HepG2 (cell line): ENCODE results near the gene SLC25A17. TPM values are rescaled to one million over a fixed set of nuclear protein-coding genes. Genes with fewer than 3 reads are reported as not detected.
A peak's percentile ranks its signal among the peaks of the same experiment; 100 is the strongest.

Experiments used
- ATAC-seq: fragments of 200-7000 bp; cut with Tn5 transposase; 3 replicates; pipeline ENCODE4 v1.9.1; 2020; ENCODE audit warnings: mild to moderate bottlenecking, moderate library complexity
- BruUV-seq: library from RNA; stranded (reverse); fragments of 400-500 nt; replicated peaks from 2 replicates; lab custom pipeline; 2021; lab: Mats Ljungman, UMichigan
- CTCF ChIA-PET: fragments of 300-600 bp; formaldehyde crosslinking; extraction: SDS; loops from one replicate; lab custom pipeline; 2021; ENCODE audit warnings: low total read pairs, inconsistent platforms, low intra/inter-chr PET ratio; lab: Yijun Ruan, JAX
- POLR2A ChIA-PET: fragments of 350-600 bp; sonication (Branson Sonifier 250); formaldehyde crosslinking; loops from one replicate; lab custom pipeline; 2020; ENCODE audit warnings: antibody characterized with exemption, inconsistent platforms; lab: Yijun Ruan, JAX
- DNase-seq: peaks from one replicate; pipeline ENCODE4 v3.0.0-alpha.2; 2015; ENCODE audit warnings: low spot score
- FAIRE-seq: peaks from 3 replicates; lab custom pipeline; 2011; peaks lifted over from hg19 to GRCh38; lab: Jason Lieb, UNC
- H2AFZ ChIP-seq: one replicate; pipeline ENCODE4 v1.6.1; 2011; ENCODE audit warnings: low read length, inconsistent platforms
- H3K27ac ChIP-seq: fragments of 300-600 bp; 3 replicates; pipeline ENCODE4 v1.8.0; 2011; ENCODE audit warnings: mixed run types, mild to moderate bottlenecking, mixed read lengths, low read length, inconsistent platforms; ENCODE audit not compliant: insufficient read depth; ENCODE audit errors: extremely low read length
- H3K27me3 ChIP-seq, 2 experiments: fragments of 200-600 bp in 1 of 2; 2 replicates in 1 of 2; 3 replicates in 1 of 2; pipeline versions ENCODE4 v1.6.0 to v1.8.0; 2011; ENCODE audit warnings: low read length in 2 of 2, mild to moderate bottlenecking in 2 of 2, moderate library complexity in 2 of 2, inconsistent platforms in 1 of 2; ENCODE audit not compliant: insufficient read depth in 2 of 2, control insufficient read depth in 1 of 2
- H3K36me3 ChIP-seq, 2 experiments: fragments of 200-600 bp in 1 of 2; replicated peaks in 1 of 2; 2 replicates in 1 of 2; 3 replicates in 1 of 2; pipeline versions ENCODE4 v1.5.1 to v1.8.0; 2011; ENCODE audit warnings: low read length in 2 of 2, inconsistent platforms in 1 of 2; ENCODE audit not compliant: insufficient read depth in 2 of 2, control insufficient read depth in 1 of 2
- H3K4me1 ChIP-seq: 2 replicates; pipeline ENCODE4 v1.5.1; 2012; ENCODE audit warnings: low read length, inconsistent platforms; ENCODE audit not compliant: insufficient read depth
- H3K4me2 ChIP-seq: 2 replicates; pipeline ENCODE4 v1.6.0; 2011; ENCODE audit warnings: low read depth, low read length, inconsistent platforms
- H3K4me3 ChIP-seq, 3 experiments: fragments of 200-600 bp in 1 of 3; sonication (generic), shearing (Covaris generic) in 1 of 3; replicated peaks in 1 of 3; 2 replicates each; pipeline ENCODE4 v1.5.1; 2011 to 2016; ENCODE audit warnings: low read length in 3 of 3, inconsistent platforms in 2 of 3, low read depth in 2 of 3, mild to moderate bottlenecking in 2 of 3, control low read depth in 1 of 3, mixed read lengths in 1 of 3; ENCODE audit not compliant: insufficient read depth in 1 of 3
- H3K79me2 ChIP-seq: one replicate; pipeline ENCODE4 v1.6.1; 2011; ENCODE audit warnings: low read length, inconsistent platforms; ENCODE audit not compliant: insufficient read depth
- H3K9ac ChIP-seq: 2 replicates; pipeline ENCODE4 v1.6.0; 2011; ENCODE audit warnings: mild to moderate bottlenecking, low read depth, low read length, inconsistent platforms; ENCODE audit not compliant: insufficient read depth
- H3K9me3 ChIP-seq: 2 replicates; pipeline ENCODE4 v1.5.1; 2012; ENCODE audit warnings: mild to moderate bottlenecking, low read length
- H4K20me1 ChIP-seq: 2 replicates; pipeline ENCODE4 v1.6.0; 2011; ENCODE audit warnings: inconsistent platforms, mild to moderate bottlenecking, low read length, moderate library complexity; ENCODE audit not compliant: insufficient read depth
- ELF4 ChIP-seq: sonication (generic); formaldehyde crosslinking; IDR thresholded peaks from 2 replicates; pipeline ENCODE4 v1.5.0; 2020; ENCODE audit warnings: missing genetic modification reagents, mild to moderate bottlenecking, moderate library complexity, borderline replicate concordance
- ZFP36 ChIP-seq: fragments of 150-350 bp; IDR thresholded peaks from 2 replicates; pipeline ENCODE4 v1.6.1; 2018; ENCODE audit warnings: borderline replicate concordance, low read length, low read depth; ENCODE audit not compliant: partially characterized antibody
- ZNF12 ChIP-seq: sonication (generic); formaldehyde crosslinking; IDR thresholded peaks from 2 replicates; pipeline ENCODE4 v1.5.0; 2020; ENCODE audit warnings: missing genetic modification reagents
- ZNF121 ChIP-seq: sonication (generic); formaldehyde crosslinking; IDR thresholded peaks from 2 replicates; pipeline ENCODE4 v1.5.0; 2020; ENCODE audit warnings: mild to moderate bottlenecking, missing genetic modification reagents
- ZNF431 ChIP-seq: sonication (generic); formaldehyde crosslinking; IDR thresholded peaks from 2 replicates; pipeline ENCODE4 v1.9.0; 2022; ENCODE audit warnings: missing genetic modification reagents, low read depth, mild to moderate bottlenecking, borderline replicate concordance
- ZNF530 ChIP-seq: sonication (generic); formaldehyde crosslinking; IDR thresholded peaks from 2 replicates; pipeline ENCODE4 v1.5.0; 2020; ENCODE audit warnings: low read depth, mild to moderate bottlenecking, missing genetic modification reagents
- ZNF557 ChIP-seq: sonication (generic); formaldehyde crosslinking; IDR thresholded peaks from 2 replicates; pipeline ENCODE4 v1.4.0; 2020; ENCODE audit warnings: missing genetic modification reagents
- ZNF567 ChIP-seq: sonication (generic); formaldehyde crosslinking; IDR thresholded peaks from 2 replicates; pipeline ENCODE4 v1.8.1; 2023; ENCODE audit warnings: mild to moderate bottlenecking, missing genetic modification reagents, borderline replicate concordance
- WGBS: methylation state at CpG from one replicate; pipeline ENCODE4 v1.1.6; 2017; ENCODE audit warnings: low lambda C conversion rate; 5-methylcytosine and 5-hydroxymethylcytosine counted together
- in situ Hi-C: cut with HindIII; loops from 2 replicates; pipeline ENCODE4 v1.10.0; 2017; ENCODE audit warnings: low pct_unique_long_range_greater_than_20kb; ENCODE audit not compliant: extremely low pct_ligation_motif_present
- intact Hi-C: fragments of 100-400 bp; cut with micrococcal nuclease; formaldehyde crosslinking; loops from one replicate; pipeline ENCODE4 v1.10.0; 2022; ENCODE audit not compliant: unreplicated experiment
- polyA plus RNA-seq, 8 experiments: library from polyadenylated mRNA; depleted of rRNA in 3 of 8; stranded (reverse) in 7 of 8; unstranded in 1 of 8; fragments of >200 nt; fragmentation: Illumina TruSeq in 4 of 8; extraction: Trizol in 4 of 8; gene quantifications; 2 replicates each; pipeline versions ENCODE4 v1.2.1 to v1.2.3, GENCODE V29; 2011 to 2016; ENCODE audit warnings: low read depth in 4 of 8, missing spikeins in 1 of 8, mixed read lengths in 1 of 8; ENCODE audit not compliant: insufficient read depth in 1 of 8
- total RNA-seq, 5 experiments: library from RNA; depleted of rRNA; stranded (reverse); fragments of >200 nt; fragmentation: Illumina TruSeq; extraction: Trizol; gene quantifications; 2 replicates each; pipeline ENCODE4 v1.2.3, GENCODE V29; 2016; ENCODE audit warnings: low read depth in 1 of 5
- TF ChIP-seq, protein P1 (sequence below), 2 experiments: sonication (generic) in 1 of 2; formaldehyde crosslinking in 1 of 2; IDR thresholded peaks; 2 replicates each; pipeline versions ENCODE4 v1.4.0 to v1.6.1; 2016 to 2020; ENCODE audit warnings: borderline replicate concordance in 1 of 2, low read depth in 1 of 2, mild to moderate bottlenecking in 1 of 2, missing genetic modification reagents in 1 of 2
- TF ChIP-seq, protein P2 (sequence below): sonication (generic); formaldehyde crosslinking; IDR thresholded peaks from 2 replicates; pipeline ENCODE4 v1.8.1; 2022; ENCODE audit warnings: low read depth, mild to moderate bottlenecking, missing genetic modification reagents

Gene SLC25A17
- total and polyA plus RNA-seq, 2 of the 13 experiments (the other 11 are each of a cell fraction or from before 2014, with no cell fraction given) = 15.7 to 27.9 TPM

DNA sequence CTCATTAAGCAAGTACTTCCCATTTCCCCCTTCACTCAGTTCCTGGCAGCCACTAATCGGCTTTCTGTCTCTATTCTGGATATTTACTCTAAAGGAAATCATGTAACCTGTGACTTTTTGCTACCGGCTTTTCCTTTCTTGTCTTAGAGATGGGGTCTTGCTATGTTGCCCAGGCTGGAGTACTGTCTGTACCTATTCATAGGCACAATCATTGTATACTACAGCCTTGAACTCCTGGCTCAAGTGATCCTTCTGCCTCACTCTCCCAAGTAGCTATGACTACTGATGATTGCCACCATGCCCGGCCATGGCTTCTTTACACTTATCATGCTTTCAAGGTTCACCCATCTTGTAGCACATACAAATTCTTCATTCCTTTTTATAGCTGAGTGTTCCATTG is 12.4 kb downstream of the SLC25A17 start:
- WGBS = 95% methylated on average over 3 of the region's 3 CpGs
- BruUV-seq = no TSS peak
- CTCF ChIA-PET = no interaction called here
- Histone ChIP-seq H3K4me2 (no peak overlapping the region), H4K20me1 (no peaks in the 10 kb centered on the region), H3K9ac (no peak overlapping the region), H3K4me3 (no peak overlapping the region), H3K79me2 (peaks cover 18% of the 10 kb centered on the region), H3K36me3 (peaks cover 0 to 11% of the 10 kb centered on the region in 2 experiments; a peak in 1 of 5 replicates), H2AFZ (no peak overlapping the region), H3K9me3 (no peaks in the 10 kb centered on the region), H3K4me1 (0 out of 2 replicates have a peak, but pooled peaks cover 9% of the 10 kb centered on the region), H3K27ac (no peak overlapping the region), H3K27me3 (no peaks in the 10 kb centered on the region)
- TF ChIP-seq ZFP36 (no peak), ZNF121 (CRISPR knock-in tag) (peak; percentile 65; the same call in 1 of the 2 replicates), ZNF431 (CRISPR knock-in tag) (no peak), ZNF557 (CRISPR knock-in tag) (no peak), ELF4 (CRISPR knock-in tag) (no peak), ZNF567 (CRISPR knock-in tag) (no peak), ZNF530 (no peak)
- no peak for ATAC-seq
- no peak for FAIRE-seq
- in situ Hi-C loops = no loop called here
- no peak for DNase-seq
- intact Hi-C loops = no loop called here
- POLR2A ChIA-PET = no interaction called here

DNA sequence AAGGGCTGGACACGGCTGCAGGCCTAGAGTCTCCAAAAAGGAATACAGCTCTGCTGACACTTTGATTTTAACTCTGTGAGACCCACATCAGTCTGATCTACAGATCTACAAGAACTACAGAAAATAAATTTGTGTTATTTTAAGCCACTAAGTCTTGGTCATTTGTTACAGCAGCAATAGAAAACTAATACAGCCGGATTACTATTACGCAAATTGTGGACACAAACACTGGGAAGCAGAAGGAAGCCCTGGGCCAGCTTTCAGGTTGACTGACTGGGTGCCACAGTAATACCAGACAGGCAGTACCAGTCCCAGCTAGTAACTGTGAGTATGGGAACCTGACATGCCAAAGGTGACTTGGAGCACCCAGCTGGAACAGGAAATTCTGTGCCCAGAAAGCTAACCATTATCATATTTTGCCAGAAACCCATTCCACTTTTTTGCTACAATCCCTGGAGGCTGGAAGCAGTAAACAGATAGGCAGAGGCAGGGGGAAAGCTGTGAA is 13.4 kb downstream of the SLC25A17 start:
- no peak for ATAC-seq
- Histone ChIP-seq H3K9me3 (no peaks in the 10 kb centered on the region), H3K79me2 (peaks cover 16% of the 10 kb centered on the region), H3K4me2 (no peak overlapping the region), H3K27me3 (no peaks in the 10 kb centered on the region)
- POLR2A ChIA-PET = interaction anchor here (0.5 kb wide), 1 partner anchor 73 kb away, joined by 4 read pairs; no protein-coding TSS in a partner anchor
- intact Hi-C loops = no loop called here
- TF ChIP-seq, protein P1, sequence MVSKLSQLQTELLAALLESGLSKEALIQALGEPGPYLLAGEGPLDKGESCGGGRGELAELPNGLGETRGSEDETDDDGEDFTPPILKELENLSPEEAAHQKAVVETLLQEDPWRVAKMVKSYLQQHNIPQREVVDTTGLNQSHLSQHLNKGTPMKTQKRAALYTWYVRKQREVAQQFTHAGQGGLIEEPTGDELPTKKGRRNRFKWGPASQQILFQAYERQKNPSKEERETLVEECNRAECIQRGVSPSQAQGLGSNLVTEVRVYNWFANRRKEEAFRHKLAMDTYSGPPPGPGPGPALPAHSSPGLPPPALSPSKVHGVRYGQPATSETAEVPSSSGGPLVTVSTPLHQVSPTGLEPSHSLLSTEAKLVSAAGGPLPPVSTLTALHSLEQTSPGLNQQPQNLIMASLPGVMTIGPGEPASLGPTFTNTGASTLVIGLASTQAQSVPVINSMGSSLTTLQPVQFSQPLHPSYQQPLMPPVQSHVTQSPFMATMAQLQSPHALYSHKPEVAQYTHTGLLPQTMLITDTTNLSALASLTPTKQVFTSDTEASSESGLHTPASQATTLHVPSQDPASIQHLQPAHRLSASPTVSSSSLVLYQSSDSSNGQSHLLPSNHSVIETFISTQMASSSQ (IDR thresholded peaks at IDR 0.05; ENCODE audit: low read depth) = no peak
- TF ChIP-seq, protein P1 (CRISPR knock-in tag; IDR thresholded peaks at IDR 0.05; ENCODE audit: borderline replicate concordance) = no peak
- peak; percentile 98 for TF ChIP-seq ZNF12 (CRISPR knock-in tag)
- TF ChIP-seq, protein P2, sequence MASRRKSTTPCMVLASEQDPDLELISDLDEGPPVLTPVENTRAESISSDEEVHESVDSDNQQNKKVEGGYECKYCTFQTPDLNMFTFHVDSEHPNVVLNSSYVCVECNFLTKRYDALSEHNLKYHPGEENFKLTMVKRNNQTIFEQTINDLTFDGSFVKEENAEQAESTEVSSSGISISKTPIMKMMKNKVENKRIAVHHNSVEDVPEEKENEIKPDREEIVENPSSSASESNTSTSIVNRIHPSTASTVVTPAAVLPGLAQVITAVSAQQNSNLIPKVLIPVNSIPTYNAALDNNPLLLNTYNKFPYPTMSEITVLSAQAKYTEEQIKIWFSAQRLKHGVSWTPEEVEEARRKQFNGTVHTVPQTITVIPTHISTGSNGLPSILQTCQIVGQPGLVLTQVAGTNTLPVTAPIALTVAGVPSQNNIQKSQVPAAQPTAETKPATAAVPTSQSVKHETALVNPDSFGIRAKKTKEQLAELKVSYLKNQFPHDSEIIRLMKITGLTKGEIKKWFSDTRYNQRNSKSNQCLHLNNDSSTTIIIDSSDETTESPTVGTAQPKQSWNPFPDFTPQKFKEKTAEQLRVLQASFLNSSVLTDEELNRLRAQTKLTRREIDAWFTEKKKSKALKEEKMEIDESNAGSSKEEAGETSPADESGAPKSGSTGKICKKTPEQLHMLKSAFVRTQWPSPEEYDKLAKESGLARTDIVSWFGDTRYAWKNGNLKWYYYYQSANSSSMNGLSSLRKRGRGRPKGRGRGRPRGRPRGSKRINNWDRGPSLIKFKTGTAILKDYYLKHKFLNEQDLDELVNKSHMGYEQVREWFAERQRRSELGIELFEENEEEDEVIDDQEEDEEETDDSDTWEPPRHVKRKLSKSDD (CRISPR knock-in tag) = no peak
- TF ChIP-seq, all 625 proteins: peak for 1
- in situ Hi-C loops = no loop called here
- no peak overlapping the region for H2AFZ ChIP-seq
- H3K4me1 ChIP-seq = peaks cover 10% of the 10 kb centered on the region
- BruUV-seq = no TSS peak
- no peak overlapping the region for H3K9ac ChIP-seq
- FAIRE-seq (no peak), DNase-seq (no peak)
- H3K4me3 ChIP-seq = no peak overlapping the region
- CTCF ChIA-PET = no interaction called here
- 95% methylated on average over 3 of the region's 3 CpGs for WGBS
- H4K20me1 ChIP-seq = no peaks in the 10 kb centered on the region
- no peak overlapping the region for H3K27ac ChIP-seq
- H3K36me3 ChIP-seq = peaks cover 0 to 11% of the 10 kb centered on the region in 2 experiments; a peak in 1 of 5 replicates
